HEK293T (cell line): ENCODE measurements around the gene C1orf52.
A peak's percentile ranks its signal among the peaks of the same experiment; 100 is the strongest.

Source experiments
- CTCF ChIA-PET: fragments of 350-600 bp; formaldehyde crosslinking; extraction: SDS; loops from one replicate; lab custom pipeline; 2021; ENCODE audit warnings: antibody characterized with exemption, inconsistent platforms; lab: Yijun Ruan, JAX
- POLR2A ChIA-PET: fragments of 350-600 bp; formaldehyde crosslinking; extraction: SDS; loops from one replicate; lab custom pipeline; 2020; ENCODE audit warnings: antibody characterized with exemption, inconsistent platforms; lab: Yijun Ruan, JAX
- DNase-seq: peaks from one replicate; pipeline ENCODE4 v3.0.0; 2012; ENCODE audit warnings: mixed read lengths; ENCODE audit errors: extremely low spot score
- ARNT ChIP-seq: fragments of 450-650 bp; IDR thresholded peaks from 2 replicates; pipeline ENCODE4 v1.6.1; 2017; ENCODE audit warnings: mild to moderate bottlenecking
- BHLHE40 ChIP-seq: fragments of 450-650 bp; IDR thresholded peaks from 2 replicates; pipeline ENCODE4 v1.6.1; 2016; ENCODE audit warnings: mild to moderate bottlenecking, moderate library complexity, borderline replicate concordance
- CTBP1 ChIP-seq: fragments of 450-650 bp; IDR thresholded peaks from 2 replicates; pipeline ENCODE4 v1.6.1; 2016; ENCODE audit warnings: borderline replicate concordance
- ELF4 ChIP-seq: fragments of 450-650 bp; IDR thresholded peaks from 2 replicates; pipeline ENCODE4 v1.6.1; 2017; ENCODE audit warnings: antibody characterized with exemption
- FOXA1 ChIP-seq: fragments of 450-650 bp; IDR thresholded peaks from 2 replicates; pipeline ENCODE4 v1.6.1; 2016; ENCODE audit warnings: mild to moderate bottlenecking
- FOXK2 ChIP-seq: fragments of 450-650 bp; IDR thresholded peaks from 2 replicates; pipeline ENCODE4 v1.6.1; 2016; ENCODE audit warnings: mild to moderate bottlenecking
- FOXM1 ChIP-seq: fragments of 450-650 bp; IDR thresholded peaks from 2 replicates; pipeline ENCODE4 v1.6.1; 2017; ENCODE audit warnings: mild to moderate bottlenecking, borderline replicate concordance
- HDGF ChIP-seq: fragments of 450-650 bp; IDR thresholded peaks from 2 replicates; pipeline ENCODE4 v1.6.1; 2017; ENCODE audit warnings: antibody characterized with exemption, borderline replicate concordance
- L3MBTL2 ChIP-seq: fragments of 450-650 bp; conservative IDR thresholded peaks from 2 replicates; pipeline ENCODE4 v1.6.1; 2016; ENCODE audit warnings: mild to moderate bottlenecking
- LEF1 ChIP-seq: fragments of 450-650 bp; IDR thresholded peaks from 2 replicates; pipeline ENCODE4 v1.6.1; 2017; ENCODE audit warnings: mild to moderate bottlenecking, borderline replicate concordance
- NFRKB ChIP-seq: fragments of 450-650 bp; IDR thresholded peaks from 2 replicates; pipeline ENCODE4 v1.6.1; 2016; ENCODE audit warnings: mild to moderate bottlenecking, moderate library complexity
- SP1 ChIP-seq: fragments of 450-650 bp; IDR thresholded peaks from 2 replicates; pipeline ENCODE4 v1.6.1; 2017
- SUZ12 ChIP-seq: fragments of 450-650 bp; IDR thresholded peaks from 2 replicates; pipeline ENCODE4 v1.6.1; 2016; ENCODE audit warnings: mild to moderate bottlenecking
- TARDBP ChIP-seq: fragments of 450-650 bp; IDR thresholded peaks from 2 replicates; pipeline ENCODE4 v1.6.1; 2016
- ZNF384 ChIP-seq: fragments of 450-650 bp; IDR thresholded peaks from 2 replicates; pipeline ENCODE4 v1.6.1; 2016
- TF ChIP-seq, protein P1 (sequence below): fragments of 450-650 bp; IDR thresholded peaks from 2 replicates; pipeline ENCODE4 v1.6.1; 2016

The C1orf52 gene

GRCh38 chr1:85283475-85284199 lies 24.2 kb upstream of the C1orf52 start:
- no peak for DNase-seq
- TF ChIP-seq FOXM1 (no peak), SP1 (no peak), LEF1 (no peak), CTBP1 (no peak), ZNF384 (no peak), L3MBTL2 (no peak), ARNT (no peak), BHLHE40 (no peak), TARDBP (no peak), HDGF (no peak), FOXK2 (no peak), FOXA1 (no peak), NFRKB (no peak), ELF4 (no peak), SUZ12 (no peak)
- TF ChIP-seq, protein P1, sequence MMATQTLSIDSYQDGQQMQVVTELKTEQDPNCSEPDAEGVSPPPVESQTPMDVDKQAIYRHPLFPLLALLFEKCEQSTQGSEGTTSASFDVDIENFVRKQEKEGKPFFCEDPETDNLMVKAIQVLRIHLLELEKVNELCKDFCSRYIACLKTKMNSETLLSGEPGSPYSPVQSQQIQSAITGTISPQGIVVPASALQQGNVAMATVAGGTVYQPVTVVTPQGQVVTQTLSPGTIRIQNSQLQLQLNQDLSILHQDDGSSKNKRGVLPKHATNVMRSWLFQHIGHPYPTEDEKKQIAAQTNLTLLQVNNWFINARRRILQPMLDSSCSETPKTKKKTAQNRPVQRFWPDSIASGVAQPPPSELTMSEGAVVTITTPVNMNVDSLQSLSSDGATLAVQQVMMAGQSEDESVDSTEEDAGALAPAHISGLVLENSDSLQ, result no peak
- CTCF ChIA-PET, result interaction anchor here (0.7 to 1.1 kb wide), 2 partner anchors 14 to 53 kb away, joined by 3 to 7 read pairs; no protein-coding TSS in a partner anchor
- POLR2A ChIA-PET, result interaction anchor here (0.7 to 1.8 kb wide), 3 partner anchors 7 to 602 kb away, joined by 4 to 9 read pairs (median 6); partner anchors contain the start of gene BCL10

DNA sequence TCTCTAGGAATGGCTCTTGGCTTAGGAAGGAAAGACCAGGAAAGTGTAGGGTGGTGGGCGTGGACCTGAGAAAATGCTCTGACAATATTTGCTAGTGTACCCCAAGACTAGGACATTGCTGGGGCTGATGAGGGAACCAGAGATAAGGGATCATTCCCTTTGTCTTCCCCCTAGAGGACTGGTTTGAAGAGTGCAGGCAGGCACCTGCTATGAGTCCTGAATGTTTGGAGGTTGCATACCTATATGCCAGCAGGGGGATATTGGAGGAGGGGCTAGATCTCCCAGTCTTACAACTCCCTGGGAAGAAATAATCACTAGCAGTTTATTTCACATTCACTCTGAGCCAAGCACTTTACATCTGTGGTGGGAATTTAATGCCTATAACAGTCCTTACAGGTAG lies 23.0 kb upstream of the C1orf52 start:
- TF ChIP-seq TARDBP, result no peak
- no peak for TF ChIP-seq SUZ12
- TF ChIP-seq, protein P1, result no peak
- no peak for TF ChIP-seq ZNF384
- no peak for TF ChIP-seq BHLHE40
- no peak for TF ChIP-seq FOXA1
- no peak for TF ChIP-seq NFRKB
- ChIA-PET POLR2A (no interaction called here), CTCF (no interaction called here)
- peak; percentile 43 for DNase-seq

DNA sequence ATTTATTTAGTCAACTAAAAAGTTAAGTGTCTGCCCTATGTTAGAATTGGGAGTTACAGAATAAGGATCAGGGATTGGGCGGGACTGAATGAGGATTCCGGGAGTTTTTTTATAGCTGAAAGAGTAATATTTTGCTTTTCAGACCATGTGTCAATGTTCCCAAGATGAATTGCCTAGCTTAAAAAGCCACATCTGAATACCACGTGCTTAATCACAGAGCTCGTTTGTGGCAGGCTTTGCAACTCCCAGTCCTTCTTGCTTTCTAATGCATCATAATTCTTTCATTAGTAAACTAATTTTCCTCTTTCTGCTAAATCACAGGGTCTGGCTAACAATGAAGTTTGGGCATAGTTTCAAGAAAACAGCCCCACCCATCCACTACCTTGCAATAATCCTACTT lies 21.2 kb upstream of the C1orf52 start:
- ChIA-PET POLR2A (no interaction called here), CTCF (interaction anchor here (1.1 kb wide), 1 partner anchor 237 kb away, joined by 3 read pairs; no protein-coding TSS in a partner anchor)
- no peak for DNase-seq
- TF ChIP-seq ARNT (no peak), LEF1 (no peak), BHLHE40 (no peak), ELF4 (no peak), ZNF384 (no peak), SUZ12 (no peak), FOXA1 (no peak), FOXK2 (no peak), NFRKB (no peak), CTBP1 (no peak), FOXM1 (no peak), TARDBP (no peak), L3MBTL2 (no peak), HDGF (no peak), SP1 (no peak)
- TF ChIP-seq, protein P1, result no peak

DNA sequence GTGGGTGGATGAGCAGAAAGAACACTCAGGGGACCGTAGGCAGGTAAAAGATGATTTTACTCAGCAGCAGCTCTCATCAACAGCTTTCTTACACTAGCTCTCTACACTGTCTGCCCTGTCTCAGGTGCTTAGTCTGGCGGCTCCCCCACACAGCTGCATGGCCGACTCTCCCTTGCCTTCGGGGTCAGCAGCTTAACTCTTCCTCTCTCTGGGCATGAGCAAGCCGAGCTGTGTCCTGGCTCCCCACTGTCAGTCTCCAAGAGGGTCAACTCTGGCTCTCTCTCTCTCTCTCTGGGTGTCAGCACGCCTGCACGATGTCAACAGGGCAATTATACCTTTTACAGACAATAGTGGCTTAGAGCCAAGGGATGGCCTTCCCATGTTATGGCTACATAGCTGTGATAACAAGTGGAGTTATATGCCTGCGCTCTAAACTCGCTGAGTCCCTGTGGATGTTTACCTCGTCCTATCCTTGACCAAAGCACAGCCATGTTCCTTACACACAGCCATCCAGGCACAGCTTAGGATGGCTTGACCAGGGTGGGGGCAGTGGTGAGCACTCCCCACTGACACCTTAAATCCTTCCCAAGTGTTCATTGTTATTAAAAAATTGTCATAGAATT lies 20.1 kb upstream of the C1orf52 start:
- ChIA-PET CTCF (interaction anchor here (1.1 kb wide), 1 partner anchor 20 kb away, joined by 3 read pairs; the partner anchor contains the start of gene C1orf52), POLR2A (interaction anchor here (1.4 kb wide), 1 partner anchor 302 kb away, joined by 3 read pairs; no protein-coding TSS in a partner anchor)
- no peak for DNase-seq
- TF ChIP-seq LEF1 (no peak), TARDBP (no peak), ZNF384 (no peak), FOXK2 (no peak), NFRKB (no peak), CTBP1 (no peak), FOXM1 (no peak), HDGF (no peak), FOXA1 (no peak), ELF4 (no peak), SP1 (no peak), L3MBTL2 (no peak), BHLHE40 (no peak), SUZ12 (no peak), ARNT (no peak)

DNA sequence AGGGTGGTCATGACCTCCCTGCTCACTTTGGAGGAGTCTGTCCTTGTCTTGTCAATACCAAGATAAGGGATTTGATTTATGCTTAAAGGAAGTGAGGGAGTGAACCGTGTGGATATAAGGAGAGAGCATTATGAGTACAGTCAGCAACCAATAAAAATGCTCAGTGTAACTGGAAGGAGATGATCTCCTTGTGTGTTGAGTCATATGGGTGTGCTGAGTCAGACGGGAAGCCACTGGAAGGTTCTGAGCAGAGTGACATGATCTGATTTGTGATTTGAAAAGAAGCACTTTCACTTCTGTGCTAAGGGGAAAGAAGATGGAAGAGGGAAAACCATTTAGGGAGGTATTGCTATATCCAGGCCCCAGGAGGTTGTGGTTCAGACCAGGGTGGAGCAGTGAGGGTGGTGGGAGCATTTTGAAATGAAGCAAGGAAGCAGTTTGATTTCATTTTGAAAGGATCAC lies 19.4 kb upstream of the C1orf52 start:
- ChIA-PET CTCF (no interaction called here), POLR2A (interaction anchor here (1.4 kb wide), 1 partner anchor 302 kb away, joined by 3 read pairs; no protein-coding TSS in a partner anchor)
- TF ChIP-seq L3MBTL2, result no peak
- TF ChIP-seq ARNT, result no peak
- TF ChIP-seq, protein P1, result peak; percentile 70
- no peak for TF ChIP-seq ZNF384
- DNase-seq, result no peak
